ENCODE measurements around the gene STX18.
"Not testable (repeated sequence)": the region's sequence is repeated elsewhere in the genome, so short reads cannot be mapped to it uniquely, and the experiment has no call there.

STX18 gene

GRCh38 chr4:4488405-4489404 lies 53.1 kb downstream of the STX18 start:
- Mint-ChIP-seq H3K27ac (no peak overlapping the region), H3K9me3 (no peaks in the 10 kb centered on the region), H3K27me3 (ENCODE audit: low read depth) (no peaks in the 10 kb centered on the region), H3K4me3 (no peak overlapping the region), H3K36me3 (ENCODE audit: low read depth) (no peaks in the 10 kb centered on the region), H3K4me1 (ENCODE audit: low read depth) (peaks cover 3% of the 10 kb centered on the region)

- Mint-ChIP-seq H3K4me3 (no peak overlapping the region), H3K27ac (no peak overlapping the region), H3K36me3 (ENCODE audit: low read depth) (no peaks in the 10 kb centered on the region), H3K9me3 (no peaks in the 10 kb centered on the region), H3K4me1 (ENCODE audit: low read depth) (no peaks in the 10 kb centered on the region), H3K27me3 (ENCODE audit: low read depth) (no peaks in the 10 kb centered on the region)
Observed at GRCh38 chr4:4486969-4487368, 54.9 kb downstream of the STX18 start.

GRCh38 chr4:4485806-4486205 lies 56.0 kb downstream of the STX18 start:
- Mint-ChIP-seq H3K4me1 (ENCODE audit: low read depth) (no peaks in the 10 kb centered on the region), H3K36me3 (ENCODE audit: low read depth) (no peaks in the 10 kb centered on the region), H3K27me3 (ENCODE audit: low read depth) (no peaks in the 10 kb centered on the region), H3K9me3 (no peaks in the 10 kb centered on the region), H3K4me3 (no peak overlapping the region), H3K27ac (no peak overlapping the region)

- H3K27ac Mint-ChIP-seq = no peak overlapping the region
- no peak overlapping the region for H3K4me3 Mint-ChIP-seq
- H3K36me3 Mint-ChIP-seq (ENCODE audit: low read depth) = no peaks in the 10 kb centered on the region
- no peaks in the 10 kb centered on the region for H3K27me3 Mint-ChIP-seq (ENCODE audit: low read depth)
- no peaks in the 10 kb centered on the region for H3K4me1 Mint-ChIP-seq (ENCODE audit: low read depth)
- H3K9me3 Mint-ChIP-seq = no peaks in the 10 kb centered on the region
Observed at GRCh38 chr4:4481399-4481994, 60.4 kb downstream of the STX18 start.

- Mint-ChIP-seq H3K9me3 (no peaks in the 10 kb centered on the region), H3K27ac (no peak overlapping the region), H3K36me3 (ENCODE audit: low read depth) (no peaks in the 10 kb centered on the region), H3K4me1 (ENCODE audit: low read depth) (no peaks in the 10 kb centered on the region), H3K4me3 (no peak overlapping the region), H3K27me3 (ENCODE audit: low read depth) (no peaks in the 10 kb centered on the region)
Observed at GRCh38 chr4:4480685-4481398, 61.0 kb downstream of the STX18 start.

GRCh38 chr4:4480205-4480604 lies 61.6 kb downstream of the STX18 start:
- Mint-ChIP-seq H3K4me3 (no peak overlapping the region), H3K27ac (no peak overlapping the region)

GRCh38 chr4:4479366-4479765 lies 62.5 kb downstream of the STX18 start:
- Mint-ChIP-seq H3K27me3 (ENCODE audit: low read depth) (no peaks in the 10 kb centered on the region), H3K36me3 (ENCODE audit: low read depth) (no peaks in the 10 kb centered on the region), H3K4me1 (ENCODE audit: low read depth) (no peaks in the 10 kb centered on the region), H3K9me3 (no peaks in the 10 kb centered on the region), H3K27ac (no peak overlapping the region), H3K4me3 (no peak overlapping the region)

More at GRCh38 chr4:4480205-4480604, 61.6 kb downstream of the STX18 start:
- Mint-ChIP-seq H3K9me3 (no peaks in the 10 kb centered on the region), H3K36me3 (ENCODE audit: low read depth) (no peaks in the 10 kb centered on the region), H3K27me3 (ENCODE audit: low read depth) (no peaks in the 10 kb centered on the region), H3K4me1 (ENCODE audit: low read depth) (no peaks in the 10 kb centered on the region)

- H3K27ac Mint-ChIP-seq = no peak overlapping the region
- H3K4me3 Mint-ChIP-seq = no peak overlapping the region
- no peaks in the 10 kb centered on the region for H3K9me3 Mint-ChIP-seq
- no peaks in the 10 kb centered on the region for H3K36me3 Mint-ChIP-seq (ENCODE audit: low read depth)
- H3K4me1 Mint-ChIP-seq (ENCODE audit: low read depth) = peaks cover 4% of the 10 kb centered on the region
- H3K27me3 Mint-ChIP-seq (ENCODE audit: low read depth) = no peaks in the 10 kb centered on the region
Observed at GRCh38 chr4:4477796-4478195, 64.1 kb downstream of the STX18 start.

- Mint-ChIP-seq H3K4me3 (no peak overlapping the region), H3K36me3 (ENCODE audit: low read depth) (no peaks in the 10 kb centered on the region), H3K27me3 (ENCODE audit: low read depth) (no peaks in the 10 kb centered on the region), H3K9me3 (no peaks in the 10 kb centered on the region), H3K4me1 (ENCODE audit: low read depth) (peaks cover 4% of the 10 kb centered on the region), H3K27ac (no peak overlapping the region)
Observed at GRCh38 chr4:4477391-4477790, 64.5 kb downstream of the STX18 start.

GRCh38 chr4:4474476-4474875 lies 67.4 kb downstream of the STX18 start:
- Mint-ChIP-seq H3K4me3 (no peak overlapping the region), H3K9me3 (no peaks in the 10 kb centered on the region), H3K36me3 (ENCODE audit: low read depth) (peaks cover 4% of the 10 kb centered on the region), H3K27ac (no peak overlapping the region), H3K4me1 (ENCODE audit: low read depth) (peaks cover 4% of the 10 kb centered on the region), H3K27me3 (ENCODE audit: low read depth) (no peaks in the 10 kb centered on the region)

- H3K4me1 Mint-ChIP-seq (ENCODE audit: low read depth) = peaks cover 4% of the 10 kb centered on the region
- H3K27me3 Mint-ChIP-seq (ENCODE audit: low read depth) = no peaks in the 10 kb centered on the region
- H3K9me3 Mint-ChIP-seq = no peaks in the 10 kb centered on the region
- H3K27ac Mint-ChIP-seq = no peak overlapping the region
- H3K36me3 Mint-ChIP-seq (ENCODE audit: low read depth) = peaks cover 9% of the 10 kb centered on the region
- H3K4me3 Mint-ChIP-seq = no peak overlapping the region
Observed at GRCh38 chr4:4472344-4472958, 69.4 kb downstream of the STX18 start.

GRCh38 chr4:4471195-4471594 lies 70.7 kb downstream of the STX18 start:
- Mint-ChIP-seq H3K36me3 (ENCODE audit: low read depth) (peaks cover 18% of the 10 kb centered on the region), H3K4me1 (ENCODE audit: low read depth) (peaks cover 4% of the 10 kb centered on the region), H3K27me3 (ENCODE audit: low read depth) (no peaks in the 10 kb centered on the region), H3K27ac (no peak overlapping the region), H3K4me3 (no peak overlapping the region), H3K9me3 (no peaks in the 10 kb centered on the region)

- H3K27me3 Mint-ChIP-seq (ENCODE audit: low read depth) = no peaks in the 10 kb centered on the region
- H3K9me3 Mint-ChIP-seq = peaks cover 4% of the 10 kb centered on the region
- H3K27ac Mint-ChIP-seq = no peak overlapping the region
- H3K4me1 Mint-ChIP-seq (ENCODE audit: low read depth) = peaks cover 4% of the 10 kb centered on the region
- H3K36me3 Mint-ChIP-seq (ENCODE audit: low read depth) = peaks cover 26% of the 10 kb centered on the region
- H3K4me3 Mint-ChIP-seq = no peak overlapping the region
Observed at GRCh38 chr4:4470208-4470607, 71.6 kb downstream of the STX18 start.

GRCh38 chr4:4465238-4465637 lies 76.6 kb downstream of the STX18 start:
- not testable (repeated sequence) for H3K9me3 Mint-ChIP-seq; H3K4me3 Mint-ChIP-seq; H3K27me3 Mint-ChIP-seq (ENCODE audit: low read depth); H3K27ac Mint-ChIP-seq; H3K4me1 Mint-ChIP-seq (ENCODE audit: low read depth)
- H3K36me3 Mint-ChIP-seq (ENCODE audit: low read depth) = peaks cover 31% of the 10 kb centered on the region
